K562 (cell line): ENCODE data around the gene NDUFS5. TPM values are rescaled to one million over a fixed set of nuclear protein-coding genes. Genes with fewer than 3 reads are reported as not detected.

Source experiments
- ATAC-seq: fragments of 200-7000 bp; cut with Tn5 transposase; 3 replicates; pipeline ENCODE4 v1.9.1; 2020; ENCODE audit warnings: moderate library complexity
- BruUV-seq: library from RNA; stranded (reverse); fragments of 400-500 nt; replicated peaks from 2 replicates; lab custom pipeline; 2021; lab: Mats Ljungman, UMichigan
- CTCF ChIA-PET: fragments of 300-600 bp; formaldehyde crosslinking; extraction: SDS; loops from one replicate; lab custom pipeline; 2021; ENCODE audit warnings: low intra/inter-chr PET ratio; lab: Yijun Ruan, JAX
- POLR2A ChIA-PET: fragments of 300-600, 350-650 bp; sonication (Branson Sonifier 250); formaldehyde crosslinking; extraction: SDS; loops from one replicate; lab custom pipeline; 2021; ENCODE audit warnings: antibody characterized with exemption, inconsistent platforms; lab: Yijun Ruan, JAX
- DNase-seq, 4 experiments: peaks; one replicate each; pipeline versions ENCODE4 v3.0.0 to v3.0.0-alpha.2; 2011 to 2018; ENCODE audit warnings: low spot score in 3 of 4, mixed read lengths in 3 of 4; ENCODE audit errors: extremely low read depth in 1 of 4
- FAIRE-seq: peaks from 2 replicates; lab custom pipeline; 2011; peaks lifted over from hg19 to GRCh38; lab: Jason Lieb, UNC
- H2AFZ ChIP-seq: 2 replicates; pipeline ENCODE4 v1.6.0; 2011; ENCODE audit warnings: low read depth, low read length, control low read depth, inconsistent platforms
- H3K27ac ChIP-seq: fragments of 200-600 bp; 3 replicates; pipeline ENCODE4 v1.8.0; 2011; ENCODE audit warnings: low read depth, mild to moderate bottlenecking, control low read depth, inconsistent platforms, low read length, moderate library complexity, mixed read lengths; ENCODE audit errors: extremely low read depth
- H3K27me3 ChIP-seq, 2 experiments: fragments of 300-600 bp in 1 of 2; 2 replicates in 1 of 2; 3 replicates in 1 of 2; pipeline versions ENCODE4 v1.6.0 to v1.8.0; 2011; ENCODE audit warnings: inconsistent platforms in 2 of 2, low read length in 2 of 2, mild to moderate bottlenecking in 1 of 2, mixed read lengths in 1 of 2, moderate library complexity in 1 of 2; ENCODE audit not compliant: control insufficient read depth in 2 of 2, insufficient read depth in 2 of 2
- H3K36me3 ChIP-seq: fragments of 300-600 bp; 3 replicates; pipeline ENCODE4 v1.8.0; 2011; ENCODE audit warnings: mild to moderate bottlenecking, low read length, inconsistent platforms; ENCODE audit not compliant: control insufficient read depth, insufficient read depth
- H3K4me1 ChIP-seq, 2 experiments: fragments of 200-600 bp in 1 of 2; replicated peaks in 1 of 2; 2 replicates in 1 of 2; 3 replicates in 1 of 2; pipeline versions ENCODE4 v1.5.1 to v1.8.0; 2011; ENCODE audit warnings: inconsistent platforms in 2 of 2, low read length in 2 of 2, mild to moderate bottlenecking in 1 of 2, mixed read lengths in 1 of 2, moderate library complexity in 1 of 2; ENCODE audit not compliant: control insufficient read depth in 2 of 2, insufficient read depth in 2 of 2
- H3K4me2 ChIP-seq: 2 replicates; pipeline ENCODE4 v1.6.1; 2011; ENCODE audit warnings: low read length, control low read depth, inconsistent platforms, mixed read lengths; ENCODE audit not compliant: insufficient read depth
- H3K4me3 ChIP-seq: fragments of 200-600 bp; sonication (generic), shearing (Covaris generic); 2 replicates; pipeline ENCODE4 v1.5.1; 2016; ENCODE audit warnings: control low read depth, inconsistent platforms
- H3K79me2 ChIP-seq: fragments of 200-600 bp; 3 replicates; pipeline ENCODE4 v1.8.0; 2011; ENCODE audit warnings: low read length, inconsistent platforms; ENCODE audit not compliant: control insufficient read depth, insufficient read depth
- H3K9ac ChIP-seq, 2 experiments: 2 replicates each; pipeline versions ENCODE4 v1.6.0 to v1.6.1; 2011; ENCODE audit warnings: low read depth in 2 of 2, low read length in 2 of 2, control low read depth in 1 of 2, inconsistent platforms in 1 of 2, mild to moderate bottlenecking in 1 of 2, mixed read lengths in 1 of 2; ENCODE audit not compliant: insufficient read depth in 1 of 2
- H3K9me1 ChIP-seq: one replicate; pipeline ENCODE4 v1.6.0; 2011; ENCODE audit warnings: inconsistent platforms, mild to moderate bottlenecking, low read length, moderate library complexity; ENCODE audit not compliant: control insufficient read depth, insufficient read depth
- H3K9me3 ChIP-seq: replicated peaks from 2 replicates; pipeline ENCODE4 v1.5.1; 2011; ENCODE audit warnings: low read depth, low read length, inconsistent platforms; ENCODE audit not compliant: control insufficient read depth, insufficient read depth
- H4K20me1 ChIP-seq: replicated peaks from 2 replicates; pipeline ENCODE4 v1.6.1; 2011; ENCODE audit warnings: low read length, inconsistent platforms, mixed read lengths; ENCODE audit not compliant: control insufficient read depth, insufficient read depth
- E2F4 ChIP-seq: sonication (generic); formaldehyde crosslinking; IDR thresholded peaks from 2 replicates; pipeline ENCODE4 v1.8.0; 2022; ENCODE audit warnings: mild to moderate bottlenecking, low read depth, missing genetic modification reagents
- GTF2F1 ChIP-seq: IDR thresholded peaks from 2 replicates; pipeline ENCODE4 v1.6.1; 2011; ENCODE audit warnings: low read depth, low read length, improper control_type of control experiment
- HDAC2 ChIP-seq: fragments of 450-650 bp; IDR thresholded peaks from 2 replicates; pipeline ENCODE4 v1.6.1; 2016; ENCODE audit warnings: mild to moderate bottlenecking
- HMG20B ChIP-seq: fragments of 250-450 bp; sonication (Bioruptor Pico); IDR thresholded peaks from 2 replicates; pipeline ENCODE4 v1.5.0; 2021; ENCODE audit warnings: mild to moderate bottlenecking
- POLR3A ChIP-seq: IDR thresholded peaks from 2 replicates; pipeline ENCODE4 v1.6.1; 2011; ENCODE audit warnings: borderline replicate concordance, mild to moderate bottlenecking, moderate library complexity; ENCODE audit not compliant: insufficient read length, insufficient read depth; ENCODE audit errors: extremely low read depth
- RNF219 ChIP-seq: fragments of 250-450 bp; sonication (Bioruptor Pico); IDR thresholded peaks from 2 replicates; pipeline ENCODE4 v1.5.0; 2022; ENCODE audit warnings: mild to moderate bottlenecking
- SMARCA5 ChIP-seq: fragments of 450-650 bp; IDR thresholded peaks from 2 replicates; pipeline ENCODE4 v1.6.1; 2016
- SNAPC5 ChIP-seq: fragments of 250-450 bp; sonication (Bioruptor Pico); IDR thresholded peaks from 2 replicates; pipeline ENCODE4 v1.8.0; 2021; ENCODE audit warnings: moderate library complexity, mild to moderate bottlenecking, inconsistent platforms
- TFAM ChIP-seq: fragments of 250-450 bp; sonication (Bioruptor Pico); conservative IDR thresholded peaks from 2 replicates; pipeline ENCODE4 v1.5.0; 2021; ENCODE audit warnings: mild to moderate bottlenecking, moderate library complexity
- ZBTB49 ChIP-seq: sonication (generic); formaldehyde crosslinking; IDR thresholded peaks from 2 replicates; pipeline ENCODE4 v1.8.0; 2022; ENCODE audit warnings: missing genetic modification reagents, mild to moderate bottlenecking, borderline replicate concordance
- ZNF239 ChIP-seq: fragments of 250-450 bp; sonication (Bioruptor Pico); IDR thresholded peaks from 2 replicates; pipeline ENCODE4 v1.4.0; 2020; ENCODE audit warnings: mild to moderate bottlenecking
- WGBS: fragments of 100-300 bp; shearing (Covaris generic); methylation state at CpG from one replicate; pipeline ENCODE4 v1.1.6; 2016; ENCODE audit warnings: low coverage, mixed read lengths; ENCODE audit not compliant: insufficient coverage; ENCODE audit errors: missing lambda C conversion rate; 5-methylcytosine and 5-hydroxymethylcytosine counted together
- in situ Hi-C: fragments of 300-500 bp; cut with MboI; formaldehyde crosslinking; loops from 4 replicates; pipeline ENCODE4 v1.15.0; 2018; ENCODE audit warnings: inconsistent platforms, mixed read lengths
- intact Hi-C: fragments of 100-400 bp; cut with micrococcal nuclease; formaldehyde crosslinking; loops from 2 replicates; pipeline ENCODE4 v1.14.2; 2022
- polyA plus RNA-seq, 8 experiments: library from polyadenylated mRNA; depleted of rRNA in 4 of 8; stranded (reverse) in 5 of 8; unstranded in 3 of 8; fragments of >200 nt; fragmentation: Nextera tagmentation in 2 of 8; fragmentation: Illumina TruSeq in 1 of 8; extraction: Ambion mirVana in 2 of 8; extraction: Trizol in 1 of 8; gene quantifications; 2 replicates each; pipeline versions ENCODE4 v1.2.1 to v1.2.3, GENCODE V29; 2011 to 2014; ENCODE audit warnings: inconsistent platforms in 1 of 8, missing spikeins in 1 of 8
- total RNA-seq, 7 experiments: library from RNA; depleted of rRNA in 6 of 7; stranded (reverse); fragments of >200 nt in 6 of 7; fragmentation: Illumina TruSeq in 2 of 7; extraction: Trizol in 2 of 7; gene quantifications; 2 replicates each; pipeline versions ENCODE4 v1.2.1 to v1.2.3, GENCODE V29; 2011 to 2021; ENCODE audit warnings: low replicate concordance in 1 of 7
- TF ChIP-seq, protein P1 (sequence below): fragments of 450-650 bp; IDR thresholded peaks from 2 replicates; pipeline ENCODE4 v1.6.1; 2016; ENCODE audit warnings: missing biosample characterization, missing genetic modification characterization
- TF ChIP-seq, protein P2 (sequence below): fragments of 250-450 bp; sonication (Bioruptor Pico); IDR thresholded peaks from 2 replicates; pipeline ENCODE4 v1.5.1; 2021; ENCODE audit warnings: mild to moderate bottlenecking

NDUFS5 gene
- total and polyA plus RNA-seq, 9 of the 15 experiments (the other 6 are each of a cell fraction or from before 2014, with no cell fraction given), result 499 to 2,737 (median 1,281) TPM

DNA sequence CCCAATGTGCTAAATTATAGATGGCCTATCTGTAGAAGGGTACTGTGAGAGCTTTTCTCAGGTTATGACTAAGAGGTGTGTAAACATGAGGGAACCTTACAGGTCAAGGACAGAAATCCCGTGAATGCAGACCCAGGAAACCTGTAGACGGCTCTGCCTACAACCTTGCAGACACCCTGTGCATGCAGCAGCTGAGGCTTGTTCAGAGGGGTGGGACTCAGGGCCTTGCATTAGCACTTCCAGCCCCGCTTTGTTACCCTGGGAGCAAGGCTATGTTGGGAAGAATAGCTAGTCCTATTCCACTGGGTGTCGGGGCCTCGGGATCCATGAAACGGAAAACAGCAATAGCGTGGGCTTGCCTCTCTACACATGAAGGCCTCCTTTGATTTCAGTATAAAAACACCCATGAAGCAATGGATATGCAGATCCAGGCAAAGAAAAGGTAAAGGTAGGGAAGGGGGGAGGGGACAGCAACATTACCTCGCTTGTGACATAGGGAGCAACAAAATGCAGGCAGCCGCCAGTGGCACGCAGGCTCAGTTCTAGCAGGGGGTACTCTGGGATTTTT lies 9.5 kb upstream of the NDUFS5 start:
- H3K4me3 ChIP-seq, result no peak overlapping the region
- CTCF ChIA-PET, result no interaction called here
- peaks cover 0 to 3% of the 10 kb centered on the region in 2 experiments; a peak in 2 of 5 replicates for H3K4me1 ChIP-seq
- in situ Hi-C loops (no loop called here), intact Hi-C loops (no loop called here)
- POLR2A ChIA-PET, result interaction anchor here (0.8 to 1.0 kb wide), 2 partner anchors 10 kb away, joined by 3 read pairs; partner anchors contain the start of gene NDUFS5
- H2AFZ ChIP-seq, result no peak overlapping the region
- H3K27ac ChIP-seq, result no peak overlapping the region
- no peaks in the 10 kb centered on the region for H3K79me2 ChIP-seq
- H3K4me2 ChIP-seq, result no peak overlapping the region
- peak; percentile 6 for FAIRE-seq
- H3K9me3 ChIP-seq, result no peaks in the 10 kb centered on the region
- H3K9ac ChIP-seq, result no peak overlapping the region; a peak in 1 of 4 replicates
- no peaks in the 10 kb centered on the region for H3K27me3 ChIP-seq
- no peak for DNase-seq
- H3K9me1 ChIP-seq, result no peaks in the 10 kb centered on the region
- H4K20me1 ChIP-seq, result no peaks in the 10 kb centered on the region
- WGBS, result 68% methylated on average over 9 of the region's 10 CpGs
- no peak; the same call in 2 of the 3 replicates for ATAC-seq
- no peaks in the 10 kb centered on the region for H3K36me3 ChIP-seq
- no TSS peak for BruUV-seq
- TF ChIP-seq ZBTB49 (CRISPR knock-in tag), result no peak
- TF ChIP-seq ZNF239 (CRISPR knock-in tag), result no peak
- no peak for TF ChIP-seq GTF2F1
- no peak for TF ChIP-seq E2F4 (CRISPR knock-in tag)
- no peak for TF ChIP-seq HDAC2
- TF ChIP-seq HMG20B (CRISPR knock-in tag), result no peak
- TF ChIP-seq POLR3A, result no peak
- TF ChIP-seq SNAPC5 (CRISPR knock-in tag), result no peak
- no peak for TF ChIP-seq RNF219 (CRISPR knock-in tag)
- TF ChIP-seq, protein P1, sequence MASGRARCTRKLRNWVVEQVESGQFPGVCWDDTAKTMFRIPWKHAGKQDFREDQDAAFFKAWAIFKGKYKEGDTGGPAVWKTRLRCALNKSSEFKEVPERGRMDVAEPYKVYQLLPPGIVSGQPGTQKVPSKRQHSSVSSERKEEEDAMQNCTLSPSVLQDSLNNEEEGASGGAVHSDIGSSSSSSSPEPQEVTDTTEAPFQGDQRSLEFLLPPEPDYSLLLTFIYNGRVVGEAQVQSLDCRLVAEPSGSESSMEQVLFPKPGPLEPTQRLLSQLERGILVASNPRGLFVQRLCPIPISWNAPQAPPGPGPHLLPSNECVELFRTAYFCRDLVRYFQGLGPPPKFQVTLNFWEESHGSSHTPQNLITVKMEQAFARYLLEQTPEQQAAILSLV, result no peak
- TF ChIP-seq, protein P2, sequence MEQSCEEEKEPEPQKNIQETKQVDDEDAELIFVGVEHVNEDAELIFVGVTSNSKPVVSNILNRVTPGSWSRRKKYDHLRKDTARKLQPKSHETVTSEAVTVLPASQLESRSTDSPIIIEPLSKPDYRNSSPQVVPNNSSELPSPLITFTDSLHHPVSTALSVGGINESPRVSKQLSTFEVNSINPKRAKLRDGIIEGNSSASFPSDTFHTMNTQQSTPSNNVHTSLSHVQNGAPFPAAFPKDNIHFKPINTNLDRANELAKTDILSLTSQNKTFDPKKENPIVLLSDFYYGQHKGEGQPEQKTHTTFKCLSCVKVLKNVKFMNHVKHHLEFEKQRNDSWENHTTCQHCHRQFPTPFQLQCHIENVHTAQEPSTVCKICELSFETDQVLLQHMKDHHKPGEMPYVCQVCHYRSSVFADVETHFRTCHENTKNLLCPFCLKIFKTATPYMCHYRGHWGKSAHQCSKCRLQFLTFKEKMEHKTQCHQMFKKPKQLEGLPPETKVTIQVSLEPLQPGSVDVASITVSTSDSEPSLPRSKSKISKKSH, result no peak
- no peak for TF ChIP-seq TFAM (CRISPR knock-in tag)
- no peak for TF ChIP-seq SMARCA5
